ENCODE results near the gene NRG3.
"Not testable (repeated sequence)": the region's sequence is repeated elsewhere in the genome, so short reads cannot be mapped to it uniquely, and the experiment has no call there.

The NRG3 gene

DNA sequence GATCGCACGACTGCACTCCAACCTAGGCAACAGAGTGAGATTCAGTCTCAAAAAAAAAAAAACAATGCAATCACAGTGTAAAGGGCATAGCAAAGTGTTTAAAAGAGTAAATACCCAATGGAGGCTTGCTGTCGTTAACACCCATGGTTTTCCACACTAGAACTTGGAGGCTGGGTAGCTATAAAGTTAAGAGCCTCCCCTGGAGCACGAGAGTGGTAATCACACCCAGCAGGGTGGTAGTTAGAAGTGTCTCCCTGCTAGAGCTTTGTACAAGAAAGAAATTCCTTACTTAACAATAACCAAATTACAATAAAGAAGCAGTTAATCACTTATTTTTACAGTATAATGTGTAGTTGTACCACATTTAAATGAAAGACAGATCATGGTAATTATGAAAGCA, 1078.9 kb downstream of the NRG3 start:
- DNase-seq, result no peak
- no peak overlapping the region for H3K4me3 ChIP-seq (ENCODE audit: low read depth, low read length)
- H3K27ac ChIP-seq, result no peak overlapping the region
- TF ChIP-seq, protein P1, sequence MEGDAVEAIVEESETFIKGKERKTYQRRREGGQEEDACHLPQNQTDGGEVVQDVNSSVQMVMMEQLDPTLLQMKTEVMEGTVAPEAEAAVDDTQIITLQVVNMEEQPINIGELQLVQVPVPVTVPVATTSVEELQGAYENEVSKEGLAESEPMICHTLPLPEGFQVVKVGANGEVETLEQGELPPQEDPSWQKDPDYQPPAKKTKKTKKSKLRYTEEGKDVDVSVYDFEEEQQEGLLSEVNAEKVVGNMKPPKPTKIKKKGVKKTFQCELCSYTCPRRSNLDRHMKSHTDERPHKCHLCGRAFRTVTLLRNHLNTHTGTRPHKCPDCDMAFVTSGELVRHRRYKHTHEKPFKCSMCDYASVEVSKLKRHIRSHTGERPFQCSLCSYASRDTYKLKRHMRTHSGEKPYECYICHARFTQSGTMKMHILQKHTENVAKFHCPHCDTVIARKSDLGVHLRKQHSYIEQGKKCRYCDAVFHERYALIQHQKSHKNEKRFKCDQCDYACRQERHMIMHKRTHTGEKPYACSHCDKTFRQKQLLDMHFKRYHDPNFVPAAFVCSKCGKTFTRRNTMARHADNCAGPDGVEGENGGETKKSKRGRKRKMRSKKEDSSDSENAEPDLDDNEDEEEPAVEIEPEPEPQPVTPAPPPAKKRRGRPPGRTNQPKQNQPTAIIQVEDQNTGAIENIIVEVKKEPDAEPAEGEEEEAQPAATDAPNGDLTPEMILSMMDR (IDR thresholded peaks at IDR 0.05; ENCODE audit: low read depth, low read length, missing control alignments), result no peak
- in situ Hi-C loops (cut with HindIII; ENCODE audit: low pct_ligation_motif_present, low sequenced_read_pairs), result no loop called here
- H3K36me3 ChIP-seq (replicated peaks), result no peaks in the 10 kb centered on the region
- no peaks in the 10 kb centered on the region for H3K27me3 ChIP-seq (replicated peaks)

DNA sequence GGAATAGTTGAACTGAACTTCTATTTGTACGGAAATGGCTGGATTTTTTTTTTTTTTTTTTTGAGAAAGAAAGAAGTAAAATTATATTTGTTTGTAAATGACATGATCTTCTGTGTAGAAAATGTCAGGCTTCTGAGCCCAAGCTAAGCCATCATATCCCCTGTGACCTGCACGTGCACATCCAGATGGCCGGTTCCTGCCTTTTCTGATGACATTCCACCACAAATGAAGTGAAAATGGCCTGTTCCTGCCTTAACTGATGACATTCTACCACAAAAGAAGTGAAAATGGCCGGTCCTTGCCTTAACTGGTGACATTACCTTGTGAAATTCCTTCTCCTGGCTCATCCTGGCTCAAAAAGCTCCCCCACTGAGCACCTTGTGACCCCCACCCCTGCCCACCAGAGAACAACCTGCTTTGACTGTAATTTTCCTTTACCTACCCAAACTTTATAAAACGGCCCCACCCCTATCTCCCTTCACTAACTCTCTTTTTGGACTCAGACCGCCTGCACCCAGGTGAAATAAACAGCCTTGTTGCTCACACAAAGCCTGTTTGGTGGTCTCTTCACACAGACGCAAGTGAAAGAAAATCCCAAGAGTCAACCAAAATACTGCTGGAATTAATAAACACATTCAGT, 1085.5 kb downstream of the NRG3 start:
- in situ Hi-C loops (cut with HindIII; ENCODE audit: low pct_ligation_motif_present, low sequenced_read_pairs); H3K27me3 ChIP-seq (replicated peaks); H3K36me3 ChIP-seq (replicated peaks); H3K4me3 ChIP-seq (ENCODE audit: low read depth, low read length); DNase-seq; H3K27ac ChIP-seq: not testable (repeated sequence)

DNA sequence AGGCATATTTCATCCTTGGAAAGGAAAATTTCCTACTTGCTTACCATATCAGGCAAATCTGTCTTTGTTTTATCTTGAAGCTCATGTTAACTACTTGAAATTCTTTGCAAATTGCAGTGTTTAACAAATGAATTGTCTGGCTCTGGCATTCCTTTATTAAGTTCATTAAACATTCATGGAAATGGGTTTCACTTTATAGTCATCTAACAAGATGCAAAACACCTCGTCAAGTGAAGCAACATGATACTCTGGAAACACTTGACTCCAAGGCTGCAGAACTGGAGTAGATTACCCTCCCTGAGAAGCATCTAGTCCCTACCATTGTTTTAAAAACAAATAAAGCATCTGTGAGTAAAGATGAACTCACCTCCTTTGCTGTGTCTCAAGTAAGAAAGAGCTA, 1086.9 kb downstream of the NRG3 start:
- in situ Hi-C loops (cut with HindIII; ENCODE audit: low pct_ligation_motif_present, low sequenced_read_pairs), result no loop called here
- Histone ChIP-seq H3K27ac (no peak overlapping the region), H3K36me3 (replicated peaks) (no peaks in the 10 kb centered on the region), H3K27me3 (replicated peaks) (no peaks in the 10 kb centered on the region), H3K4me3 (ENCODE audit: low read depth, low read length) (no peak overlapping the region)
- TF ChIP-seq, protein P1 (IDR thresholded peaks at IDR 0.05; ENCODE audit: low read depth, low read length, missing control alignments), result no peak
- DNase-seq, result no peak

DNA sequence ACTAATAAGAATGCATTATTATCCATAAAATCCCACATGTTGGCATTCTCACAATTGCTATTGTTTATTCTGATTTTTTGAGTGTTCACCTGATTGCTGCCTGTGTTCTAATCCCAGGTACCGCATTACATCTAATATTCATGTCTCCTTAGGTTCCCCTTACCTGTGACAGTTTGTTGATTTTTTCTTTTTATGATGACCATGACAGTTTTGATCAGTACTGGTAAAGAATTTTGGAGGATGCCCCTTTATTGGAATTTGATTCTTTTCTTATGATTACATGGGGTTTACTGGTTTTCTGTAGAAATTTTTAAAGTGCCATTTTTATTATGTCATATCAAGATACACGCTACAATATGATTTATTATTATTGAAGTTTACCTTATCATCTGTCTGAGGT, 1091.1 kb downstream of the NRG3 start:
- TF ChIP-seq, protein P1 (IDR thresholded peaks at IDR 0.05; ENCODE audit: low read depth, low read length, missing control alignments), result no peak
- no peak for DNase-seq
- Histone ChIP-seq H3K27ac (no peak overlapping the region), H3K27me3 (replicated peaks) (no peaks in the 10 kb centered on the region), H3K36me3 (replicated peaks) (no peaks in the 10 kb centered on the region), H3K4me3 (ENCODE audit: low read depth, low read length) (no peak overlapping the region)
- in situ Hi-C loops (cut with HindIII; ENCODE audit: low pct_ligation_motif_present, low sequenced_read_pairs), result no loop called here

DNA sequence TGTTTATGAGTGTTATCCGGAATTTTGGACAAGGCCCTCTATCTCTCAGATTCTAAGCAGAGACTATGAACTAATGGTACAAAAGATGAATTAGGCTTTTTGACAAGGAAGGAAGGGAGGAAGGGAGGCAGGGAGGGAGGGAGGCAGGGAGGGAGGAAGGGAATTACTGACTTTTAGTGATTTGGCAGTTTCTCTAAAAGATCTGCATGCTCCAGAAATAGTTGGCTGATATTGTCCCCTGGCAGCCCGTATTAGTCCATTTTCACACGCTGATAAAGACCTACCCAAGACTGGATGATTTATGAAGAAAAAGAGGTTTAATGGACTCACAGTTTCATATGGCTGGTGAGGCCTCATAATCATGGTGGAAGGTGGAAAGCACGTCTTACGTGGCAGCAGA, 1093.5 kb downstream of the NRG3 start:
- in situ Hi-C loops (cut with HindIII; ENCODE audit: low pct_ligation_motif_present, low sequenced_read_pairs), result no loop called here
- Histone ChIP-seq H3K27ac (no peak overlapping the region), H3K36me3 (replicated peaks) (no peaks in the 10 kb centered on the region), H3K27me3 (replicated peaks) (no peaks in the 10 kb centered on the region), H3K4me3 (ENCODE audit: low read depth, low read length) (no peak overlapping the region)
- TF ChIP-seq, protein P1 (IDR thresholded peaks at IDR 0.05; ENCODE audit: low read depth, low read length, missing control alignments), result no peak
- no peak for DNase-seq

DNA sequence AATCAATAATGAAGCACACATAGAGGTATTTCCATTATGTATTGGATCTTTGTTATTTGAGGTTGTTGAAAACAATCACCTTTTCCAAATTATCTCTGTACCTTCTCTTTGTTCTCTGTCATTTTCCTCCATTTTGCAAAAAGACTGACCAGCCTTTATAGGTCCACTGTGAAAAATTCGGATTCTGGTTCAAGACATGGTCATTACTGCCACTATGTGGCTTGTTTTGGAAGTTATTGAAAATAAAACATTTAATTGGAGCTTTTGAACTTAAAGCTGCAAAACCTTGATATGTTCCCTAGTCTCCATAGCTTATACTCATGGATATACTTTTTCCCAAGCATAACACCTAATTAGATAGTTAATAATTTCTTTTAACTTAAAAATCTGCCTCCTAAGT, 1094.4 kb downstream of the NRG3 start:
- Histone ChIP-seq H3K27me3 (replicated peaks) (no peaks in the 10 kb centered on the region), H3K4me3 (ENCODE audit: low read depth, low read length) (no peak overlapping the region), H3K36me3 (replicated peaks) (no peaks in the 10 kb centered on the region), H3K27ac (no peak overlapping the region)
- in situ Hi-C loops (cut with HindIII; ENCODE audit: low pct_ligation_motif_present, low sequenced_read_pairs), result no loop called here
- TF ChIP-seq, protein P1 (IDR thresholded peaks at IDR 0.05; ENCODE audit: low read depth, low read length, missing control alignments), result peak; percentile 30
- peak; percentile 6 for DNase-seq

Measured in brain microvascular endothelial cell (primary cell).